ENCODE measurements around the gene RPH3AL. TPM values are rescaled to one million over a fixed set of nuclear protein-coding genes. Genes with fewer than 3 reads are reported as not detected.

Gene RPH3AL
- polyA plus RNA-seq, 1 donor from 2014 or later = 0.87 TPM

DNA sequence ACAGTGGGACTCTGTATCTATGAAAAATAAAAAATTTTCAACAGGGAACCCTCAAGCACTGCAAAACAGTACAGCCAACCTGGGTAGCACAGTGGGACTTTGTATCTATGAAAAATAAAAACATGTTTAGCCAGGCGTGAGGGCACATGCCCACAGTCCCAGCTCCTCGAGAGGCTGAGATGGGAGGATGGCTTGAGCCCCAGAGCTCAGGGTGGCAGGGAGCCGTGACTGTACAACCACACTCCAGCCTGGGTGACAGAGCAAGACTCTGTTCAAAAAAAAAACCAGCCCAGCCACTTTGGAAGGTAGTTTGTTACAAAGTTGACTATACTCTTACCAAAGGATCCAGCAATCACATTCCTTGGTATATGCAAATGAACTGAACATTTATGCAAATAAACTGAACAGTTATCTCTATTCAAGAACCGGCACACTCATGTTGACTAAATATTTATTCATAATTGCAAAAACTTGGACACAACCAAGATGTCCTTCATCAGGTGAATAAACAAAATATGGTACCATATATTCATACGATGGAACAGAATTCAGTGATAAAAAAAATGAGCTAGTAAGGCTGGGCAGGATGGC lies 5.2 kb downstream of the RPH3AL start:
- TF ChIP-seq, protein P1, sequence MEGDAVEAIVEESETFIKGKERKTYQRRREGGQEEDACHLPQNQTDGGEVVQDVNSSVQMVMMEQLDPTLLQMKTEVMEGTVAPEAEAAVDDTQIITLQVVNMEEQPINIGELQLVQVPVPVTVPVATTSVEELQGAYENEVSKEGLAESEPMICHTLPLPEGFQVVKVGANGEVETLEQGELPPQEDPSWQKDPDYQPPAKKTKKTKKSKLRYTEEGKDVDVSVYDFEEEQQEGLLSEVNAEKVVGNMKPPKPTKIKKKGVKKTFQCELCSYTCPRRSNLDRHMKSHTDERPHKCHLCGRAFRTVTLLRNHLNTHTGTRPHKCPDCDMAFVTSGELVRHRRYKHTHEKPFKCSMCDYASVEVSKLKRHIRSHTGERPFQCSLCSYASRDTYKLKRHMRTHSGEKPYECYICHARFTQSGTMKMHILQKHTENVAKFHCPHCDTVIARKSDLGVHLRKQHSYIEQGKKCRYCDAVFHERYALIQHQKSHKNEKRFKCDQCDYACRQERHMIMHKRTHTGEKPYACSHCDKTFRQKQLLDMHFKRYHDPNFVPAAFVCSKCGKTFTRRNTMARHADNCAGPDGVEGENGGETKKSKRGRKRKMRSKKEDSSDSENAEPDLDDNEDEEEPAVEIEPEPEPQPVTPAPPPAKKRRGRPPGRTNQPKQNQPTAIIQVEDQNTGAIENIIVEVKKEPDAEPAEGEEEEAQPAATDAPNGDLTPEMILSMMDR (IDR thresholded peaks at IDR 0.05; ENCODE audit: poor library complexity, severe bottlenecking) = no peak
- TF ChIP-seq EZH2 (IDR thresholded peaks at IDR 0.05; ENCODE audit: borderline replicate concordance, insufficient read depth, low read length, poor library complexity, severe bottlenecking) = no peak
- no peak for TF ChIP-seq POLR2AphosphoS5 (IDR thresholded peaks at IDR 0.05)
- TF ChIP-seq EP300 (conservative IDR thresholded peaks at IDR 0.05; ENCODE audit: poor library complexity, severe bottlenecking) = no peak
- no peak for TF ChIP-seq SMC3 (conservative IDR thresholded peaks at IDR 0.05; ENCODE audit: poor library complexity)
- no peak for TF ChIP-seq RAD21 (conservative IDR thresholded peaks at IDR 0.05)
- TF ChIP-seq, protein P2, sequence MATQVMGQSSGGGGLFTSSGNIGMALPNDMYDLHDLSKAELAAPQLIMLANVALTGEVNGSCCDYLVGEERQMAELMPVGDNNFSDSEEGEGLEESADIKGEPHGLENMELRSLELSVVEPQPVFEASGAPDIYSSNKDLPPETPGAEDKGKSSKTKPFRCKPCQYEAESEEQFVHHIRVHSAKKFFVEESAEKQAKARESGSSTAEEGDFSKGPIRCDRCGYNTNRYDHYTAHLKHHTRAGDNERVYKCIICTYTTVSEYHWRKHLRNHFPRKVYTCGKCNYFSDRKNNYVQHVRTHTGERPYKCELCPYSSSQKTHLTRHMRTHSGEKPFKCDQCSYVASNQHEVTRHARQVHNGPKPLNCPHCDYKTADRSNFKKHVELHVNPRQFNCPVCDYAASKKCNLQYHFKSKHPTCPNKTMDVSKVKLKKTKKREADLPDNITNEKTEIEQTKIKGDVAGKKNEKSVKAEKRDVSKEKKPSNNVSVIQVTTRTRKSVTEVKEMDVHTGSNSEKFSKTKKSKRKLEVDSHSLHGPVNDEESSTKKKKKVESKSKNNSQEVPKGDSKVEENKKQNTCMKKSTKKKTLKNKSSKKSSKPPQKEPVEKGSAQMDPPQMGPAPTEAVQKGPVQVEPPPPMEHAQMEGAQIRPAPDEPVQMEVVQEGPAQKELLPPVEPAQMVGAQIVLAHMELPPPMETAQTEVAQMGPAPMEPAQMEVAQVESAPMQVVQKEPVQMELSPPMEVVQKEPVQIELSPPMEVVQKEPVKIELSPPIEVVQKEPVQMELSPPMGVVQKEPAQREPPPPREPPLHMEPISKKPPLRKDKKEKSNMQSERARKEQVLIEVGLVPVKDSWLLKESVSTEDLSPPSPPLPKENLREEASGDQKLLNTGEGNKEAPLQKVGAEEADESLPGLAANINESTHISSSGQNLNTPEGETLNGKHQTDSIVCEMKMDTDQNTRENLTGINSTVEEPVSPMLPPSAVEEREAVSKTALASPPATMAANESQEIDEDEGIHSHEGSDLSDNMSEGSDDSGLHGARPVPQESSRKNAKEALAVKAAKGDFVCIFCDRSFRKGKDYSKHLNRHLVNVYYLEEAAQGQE (IDR thresholded peaks at IDR 0.05; ENCODE audit: borderline replicate concordance) = no peak
- TF ChIP-seq TAF1 (IDR thresholded peaks at IDR 0.05; ENCODE audit: low read depth) = no peak
- TF ChIP-seq MXI1 (conservative IDR thresholded peaks at IDR 0.05; ENCODE audit: poor library complexity, severe bottlenecking) = no peak
- no peak overlapping the region for H3K4me2 ChIP-seq (ENCODE audit: low read length)
- H3K9me2 ChIP-seq (ENCODE audit: insufficient read depth, low read length) = no peaks in the 10 kb centered on the region
- no peak overlapping the region for H3K9ac ChIP-seq (ENCODE audit: low read length)
- H3F3A ChIP-seq (ENCODE audit: insufficient read depth, low read length, poor library complexity, severe bottlenecking) = no peaks in the 10 kb centered on the region
- no peak overlapping the region for H2AFZ ChIP-seq (ENCODE audit: low read depth, low read length)
- no peaks in the 10 kb centered on the region for H3K27me3 ChIP-seq (ENCODE audit: insufficient read depth, low read depth, low read length)
- no peaks in the 10 kb centered on the region for H3K9me3 ChIP-seq (ENCODE audit: low read length)
- no peak overlapping the region for H3K4me3 ChIP-seq (ENCODE audit: low read length)
- no peaks in the 10 kb centered on the region for H4K20me1 ChIP-seq (ENCODE audit: insufficient read depth)
- no peaks in the 10 kb centered on the region for H3K36me3 ChIP-seq (ENCODE audit: insufficient read depth, low read length)
- H3K79me2 ChIP-seq (replicated peaks; ENCODE audit: insufficient read depth, low read length) = no peaks in the 10 kb centered on the region
- no peak overlapping the region for H3K27ac ChIP-seq (ENCODE audit: low read length)

DNA sequence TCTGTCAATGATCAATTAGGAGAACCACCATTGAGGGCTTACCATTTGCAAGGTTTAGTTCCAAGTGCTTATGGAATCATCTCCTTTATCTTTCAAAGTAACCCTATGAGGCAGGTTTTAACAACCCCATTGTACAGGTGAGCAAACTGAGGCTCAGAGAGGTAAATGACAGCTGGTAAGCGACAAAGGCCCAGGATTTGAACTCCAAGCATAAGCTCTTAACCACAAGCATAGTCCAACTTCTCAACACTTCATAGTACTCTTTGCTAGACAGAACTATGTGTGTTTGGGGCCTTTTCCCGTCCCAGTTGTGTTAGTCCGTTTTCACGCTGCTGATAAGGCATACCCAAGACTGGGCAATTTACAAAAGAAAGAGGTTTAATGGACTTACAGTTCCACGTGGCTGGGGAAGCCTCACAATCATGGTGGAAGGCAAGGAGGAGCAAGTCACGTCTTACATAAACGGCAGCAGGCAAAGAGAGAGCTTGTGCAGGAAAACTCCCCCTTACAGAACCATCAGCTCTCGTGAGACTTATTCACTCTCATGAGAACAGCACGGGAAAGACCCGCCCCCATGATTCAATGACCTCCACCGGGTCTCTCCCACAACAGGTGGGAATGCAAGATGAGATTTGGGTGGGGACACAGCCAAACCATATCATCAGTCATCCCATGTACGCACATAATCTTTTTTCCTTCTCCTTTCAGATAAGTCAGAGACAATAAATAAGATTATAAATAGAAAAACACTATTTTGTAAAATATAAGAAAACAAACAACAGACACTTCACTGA lies 6.4 kb downstream of the RPH3AL start:
- H3K79me2 ChIP-seq (replicated peaks; ENCODE audit: insufficient read depth, low read length) = no peaks in the 10 kb centered on the region
- H3K27ac ChIP-seq (ENCODE audit: low read length) = no peak overlapping the region
- no peaks in the 10 kb centered on the region for H3F3A ChIP-seq (ENCODE audit: insufficient read depth, low read length, poor library complexity, severe bottlenecking)
- H2AFZ ChIP-seq (ENCODE audit: low read depth, low read length) = no peak overlapping the region
- H3K36me3 ChIP-seq (ENCODE audit: insufficient read depth, low read length) = no peaks in the 10 kb centered on the region
- H3K9me3 ChIP-seq (ENCODE audit: low read length) = no peaks in the 10 kb centered on the region
- no peaks in the 10 kb centered on the region for H3K27me3 ChIP-seq (ENCODE audit: insufficient read depth, low read depth, low read length)
- H3K4me3 ChIP-seq (ENCODE audit: low read length) = no peak overlapping the region
- H3K9me2 ChIP-seq (ENCODE audit: insufficient read depth, low read length) = no peaks in the 10 kb centered on the region
- no peak for TF ChIP-seq SMC3 (conservative IDR thresholded peaks at IDR 0.05; ENCODE audit: poor library complexity)
- no peak for TF ChIP-seq TAF1 (IDR thresholded peaks at IDR 0.05; ENCODE audit: low read depth)
- no peak for TF ChIP-seq POLR2AphosphoS5 (IDR thresholded peaks at IDR 0.05)
- TF ChIP-seq, protein P2 (IDR thresholded peaks at IDR 0.05; ENCODE audit: borderline replicate concordance) = no peak
- TF ChIP-seq, protein P1 (IDR thresholded peaks at IDR 0.05; ENCODE audit: poor library complexity, severe bottlenecking) = no peak
- TF ChIP-seq MXI1 (conservative IDR thresholded peaks at IDR 0.05; ENCODE audit: poor library complexity, severe bottlenecking) = no peak
- no peak for TF ChIP-seq RAD21 (conservative IDR thresholded peaks at IDR 0.05)
- TF ChIP-seq EZH2 (IDR thresholded peaks at IDR 0.05; ENCODE audit: borderline replicate concordance, insufficient read depth, low read length, poor library complexity, severe bottlenecking) = no peak
- no peak for TF ChIP-seq EP300 (conservative IDR thresholded peaks at IDR 0.05; ENCODE audit: poor library complexity, severe bottlenecking)
- H3K4me2 ChIP-seq (ENCODE audit: low read length) = no peak overlapping the region
- H4K20me1 ChIP-seq (ENCODE audit: insufficient read depth) = no peaks in the 10 kb centered on the region
- no peak overlapping the region for H3K9ac ChIP-seq (ENCODE audit: low read length)

All from neural cell (in vitro differentiated cells).